Karpas-422 (cell line): ENCODE results near the gene SCN11A. TPM values are rescaled to one million over a fixed set of nuclear protein-coding genes. Genes with fewer than 3 reads are reported as not detected.

ENCODE experiments used
- DNase-seq: peaks from one replicate; pipeline ENCODE4 v3.0.0-alpha.2; 2015
- H2AFZ ChIP-seq: fragments of 200-600 bp; sonication (generic); 2 replicates; pipeline ENCODE4 v1.6.1; 2014; ENCODE audit warnings: antibody characterized with exemption, low read length, mixed read lengths
- H3K27ac ChIP-seq: fragments of 200-600 bp; sonication (generic); 2 replicates; pipeline ENCODE4 v1.5.1; 2014; ENCODE audit warnings: mild to moderate bottlenecking, low read length, moderate library complexity
- H3K27me3 ChIP-seq: fragments of 200-600 bp; sonication (generic); 2 replicates; pipeline ENCODE4 v1.6.1; 2014; ENCODE audit warnings: low read length, mixed read lengths
- H3K36me3 ChIP-seq: fragments of 200-600 bp; sonication (generic); 2 replicates; pipeline ENCODE4 v1.6.1; 2014; ENCODE audit warnings: low read length, mixed read lengths; ENCODE audit not compliant: insufficient read depth
- H3K4me1 ChIP-seq: fragments of 200-600 bp; sonication (generic); 2 replicates; pipeline ENCODE4 v1.6.1; 2014; ENCODE audit warnings: mild to moderate bottlenecking, low read length, mixed read lengths
- H3K4me2 ChIP-seq: fragments of 200-600 bp; sonication (generic); 2 replicates; pipeline ENCODE4 v1.6.1; 2014; ENCODE audit warnings: low read length, low read depth, mild to moderate bottlenecking; ENCODE audit not compliant: poor library complexity, severe bottlenecking
- H3K4me3 ChIP-seq: fragments of 200-600 bp; sonication (generic); 2 replicates; pipeline ENCODE4 v1.5.1; 2014; ENCODE audit warnings: mild to moderate bottlenecking, antibody characterized with exemption, low read length, mixed read lengths
- H3K79me2 ChIP-seq: fragments of 200-600 bp; sonication (generic); 2 replicates; pipeline ENCODE4 v1.6.1; 2014; ENCODE audit warnings: mild to moderate bottlenecking, low read length, mixed read lengths
- H3K9ac ChIP-seq: fragments of 200-600 bp; sonication (generic); 2 replicates; pipeline ENCODE4 v1.6.0; 2014; ENCODE audit warnings: low read length
- H3K9me2 ChIP-seq: fragments of 200-600 bp; sonication (generic), shearing (Covaris generic); replicated peaks from 2 replicates; pipeline ENCODE4 v1.6.0; 2014; ENCODE audit warnings: mild to moderate bottlenecking, low read length, moderate library complexity; ENCODE audit not compliant: insufficient read depth
- H3K9me3 ChIP-seq: fragments of 300-700, 200-600 bp; sonication (generic); 2 replicates; pipeline ENCODE4 v1.6.1; 2014; ENCODE audit warnings: low read length, mixed read lengths
- H4K20me1 ChIP-seq: fragments of 200-600 bp; sonication (generic); 2 replicates; pipeline ENCODE4 v1.6.1; 2014; ENCODE audit warnings: mild to moderate bottlenecking, antibody characterized with exemption, low read length, low read depth; ENCODE audit not compliant: insufficient read depth
- total RNA-seq: library from RNA; depleted of rRNA; stranded (reverse); fragments of >200 nt; shearing (Covaris generic); gene quantifications from 2 replicates; pipeline ENCODE4 v1.2.3, GENCODE V29; 2014; ENCODE audit warnings: low replicate concordance

SCN11A gene
- total RNA-seq, 1 experiment from 2014 or later = 0.07 TPM

- H3K9me3 ChIP-seq = no peaks in the 10 kb centered on the region
- H3K4me2 ChIP-seq = no peak overlapping the region
- H3K4me1 ChIP-seq = peaks cover under 1% of the 10 kb centered on the region; the same call in 1 of the 2 replicates
- no peaks in the 10 kb centered on the region for H3K27me3 ChIP-seq
- no peaks in the 10 kb centered on the region for H4K20me1 ChIP-seq
- peaks cover 20% of the 10 kb centered on the region for H3K36me3 ChIP-seq
- H3K9me2 ChIP-seq = no peaks in the 10 kb centered on the region
- no peaks in the 10 kb centered on the region for H3K79me2 ChIP-seq
- no peak overlapping the region for H2AFZ ChIP-seq
- H3K9ac ChIP-seq = no peak overlapping the region
- DNase-seq = no peak
- no peak overlapping the region for H3K27ac ChIP-seq
- no peak overlapping the region for H3K4me3 ChIP-seq
Measured at GRCh38 chr3:39080026-39080425, 28.3 kb upstream of the SCN11A start.

- Histone ChIP-seq H3K4me2 (no peak overlapping the region), H3K36me3 (peaks cover 25% of the 10 kb centered on the region), H3K27ac (no peak overlapping the region), H3K79me2 (no peaks in the 10 kb centered on the region), H3K27me3 (no peaks in the 10 kb centered on the region), H2AFZ (no peak overlapping the region), H3K4me1 (no peaks in the 10 kb centered on the region), H3K4me3 (no peak overlapping the region), H3K9me3 (no peaks in the 10 kb centered on the region), H4K20me1 (no peaks in the 10 kb centered on the region), H3K9me2 (no peaks in the 10 kb centered on the region), H3K9ac (no peak overlapping the region)
- DNase-seq = no peak
Measured at GRCh38 chr3:39079530-39079929, 27.8 kb upstream of the SCN11A start.

GRCh38 chr3:39075910-39076309, 24.2 kb upstream of the SCN11A start:
- peaks cover 31% of the 10 kb centered on the region for H3K36me3 ChIP-seq
- no peaks in the 10 kb centered on the region for H3K9me3 ChIP-seq
- H3K9ac ChIP-seq = no peak overlapping the region
- no peak overlapping the region for H3K4me3 ChIP-seq
- no peak for DNase-seq
- no peaks in the 10 kb centered on the region for H3K4me1 ChIP-seq
- H4K20me1 ChIP-seq = no peaks in the 10 kb centered on the region
- H3K79me2 ChIP-seq = no peaks in the 10 kb centered on the region
- H3K9me2 ChIP-seq = no peaks in the 10 kb centered on the region
- no peaks in the 10 kb centered on the region for H3K27me3 ChIP-seq
- H3K27ac ChIP-seq = no peak overlapping the region
- no peak overlapping the region for H2AFZ ChIP-seq
- no peak overlapping the region for H3K4me2 ChIP-seq

- H3K27me3 ChIP-seq = no peaks in the 10 kb centered on the region
- H3K9me3 ChIP-seq = no peaks in the 10 kb centered on the region
- no peak overlapping the region for H3K4me3 ChIP-seq
- H3K9me2 ChIP-seq = no peaks in the 10 kb centered on the region
- no peak for DNase-seq
- H3K4me2 ChIP-seq = no peak overlapping the region
- no peak overlapping the region for H3K27ac ChIP-seq
- peaks cover 24% of the 10 kb centered on the region for H3K79me2 ChIP-seq
- peaks cover 16% of the 10 kb centered on the region for H3K4me1 ChIP-seq
- no peak overlapping the region for H3K9ac ChIP-seq
- H4K20me1 ChIP-seq = no peaks in the 10 kb centered on the region
- H3K36me3 ChIP-seq = peaks cover 28% of the 10 kb centered on the region; the same call in 1 of the 2 replicates
- H2AFZ ChIP-seq = no peak overlapping the region
Measured at GRCh38 chr3:39068556-39068955, 16.8 kb upstream of the SCN11A start.

GRCh38 chr3:39067286-39067685, 15.5 kb upstream of the SCN11A start:
- no peak overlapping the region for H3K4me3 ChIP-seq
- peaks cover 36% of the 10 kb centered on the region for H3K79me2 ChIP-seq
- no peaks in the 10 kb centered on the region for H3K9me2 ChIP-seq
- H3K27me3 ChIP-seq = no peaks in the 10 kb centered on the region
- H2AFZ ChIP-seq = no peak overlapping the region
- no peak overlapping the region for H3K4me2 ChIP-seq
- no peak for DNase-seq
- H3K9me3 ChIP-seq = no peaks in the 10 kb centered on the region
- peaks cover 16% of the 10 kb centered on the region for H3K4me1 ChIP-seq
- peaks cover 28% of the 10 kb centered on the region; the same call in 1 of the 2 replicates for H3K36me3 ChIP-seq
- H3K27ac ChIP-seq = no peak overlapping the region
- H3K9ac ChIP-seq = no peak overlapping the region
- H4K20me1 ChIP-seq = no peaks in the 10 kb centered on the region

- Histone ChIP-seq H3K36me3 (peaks cover 25% of the 10 kb centered on the region; the same call in 1 of the 2 replicates), H3K9me3 (no peaks in the 10 kb centered on the region), H2AFZ (no peak overlapping the region), H3K27me3 (no peaks in the 10 kb centered on the region), H3K4me3 (no peak overlapping the region), H3K4me2 (peak overlapping the region; percentile 25), H3K27ac (peak overlapping the region; percentile 61), H3K9me2 (no peaks in the 10 kb centered on the region), H3K9ac (0 out of 2 replicates have a peak overlapping the region, but pooled peaks have one; percentile 12), H3K79me2 (peaks cover 46% of the 10 kb centered on the region), H4K20me1 (no peaks in the 10 kb centered on the region), H3K4me1 (peaks cover 16% of the 10 kb centered on the region)
- DNase-seq = peak; percentile 84
Measured at GRCh38 chr3:39065197-39065596, 13.5 kb upstream of the SCN11A start.

- H3K9me3 ChIP-seq = no peaks in the 10 kb centered on the region
- H3K27me3 ChIP-seq = no peaks in the 10 kb centered on the region
- no peak overlapping the region for H3K4me3 ChIP-seq
- H3K79me2 ChIP-seq = peaks cover 52% of the 10 kb centered on the region
- no peak for DNase-seq
- peaks cover 16% of the 10 kb centered on the region for H3K4me1 ChIP-seq
- 0 out of 2 replicates have a peak overlapping the region, but pooled peaks have one; percentile 12 for H3K9ac ChIP-seq
- H4K20me1 ChIP-seq = no peaks in the 10 kb centered on the region
- H3K27ac ChIP-seq = peak overlapping the region; percentile 61
- H3K4me2 ChIP-seq = peak overlapping the region; percentile 25
- H3K9me2 ChIP-seq = no peaks in the 10 kb centered on the region
- H3K36me3 ChIP-seq = peaks cover 20% of the 10 kb centered on the region; the same call in 1 of the 2 replicates
- H2AFZ ChIP-seq = no peak overlapping the region
Measured at GRCh38 chr3:39064646-39065045, 12.9 kb upstream of the SCN11A start.

- DNase-seq = no peak
- Histone ChIP-seq H3K9me3 (no peaks in the 10 kb centered on the region), H3K4me3 (no peak overlapping the region), H3K79me2 (peaks cover 65% of the 10 kb centered on the region), H3K4me2 (no peak overlapping the region), H3K9me2 (no peaks in the 10 kb centered on the region), H3K36me3 (peaks cover 15% of the 10 kb centered on the region; the same call in 1 of the 2 replicates), H3K27me3 (no peaks in the 10 kb centered on the region), H2AFZ (no peak overlapping the region), H3K27ac (no peak overlapping the region), H3K9ac (no peak overlapping the region), H3K4me1 (peaks cover 13% of the 10 kb centered on the region), H4K20me1 (no peaks in the 10 kb centered on the region)
Measured at GRCh38 chr3:39063143-39063542, 11.4 kb upstream of the SCN11A start.
